HK-2 (cell line): ENCODE results near the gene MAGOHB.
"Not testable (repeated sequence)": the region's sequence is repeated elsewhere in the genome, so short reads cannot be mapped to it uniquely, and the experiment has no call there.

Experiments
- DNase-seq: peaks from one replicate; pipeline ENCODE4 v3.0.0-alpha.2; 2018; ENCODE audit not compliant: unreplicated experiment

MAGOHB gene

DNA sequence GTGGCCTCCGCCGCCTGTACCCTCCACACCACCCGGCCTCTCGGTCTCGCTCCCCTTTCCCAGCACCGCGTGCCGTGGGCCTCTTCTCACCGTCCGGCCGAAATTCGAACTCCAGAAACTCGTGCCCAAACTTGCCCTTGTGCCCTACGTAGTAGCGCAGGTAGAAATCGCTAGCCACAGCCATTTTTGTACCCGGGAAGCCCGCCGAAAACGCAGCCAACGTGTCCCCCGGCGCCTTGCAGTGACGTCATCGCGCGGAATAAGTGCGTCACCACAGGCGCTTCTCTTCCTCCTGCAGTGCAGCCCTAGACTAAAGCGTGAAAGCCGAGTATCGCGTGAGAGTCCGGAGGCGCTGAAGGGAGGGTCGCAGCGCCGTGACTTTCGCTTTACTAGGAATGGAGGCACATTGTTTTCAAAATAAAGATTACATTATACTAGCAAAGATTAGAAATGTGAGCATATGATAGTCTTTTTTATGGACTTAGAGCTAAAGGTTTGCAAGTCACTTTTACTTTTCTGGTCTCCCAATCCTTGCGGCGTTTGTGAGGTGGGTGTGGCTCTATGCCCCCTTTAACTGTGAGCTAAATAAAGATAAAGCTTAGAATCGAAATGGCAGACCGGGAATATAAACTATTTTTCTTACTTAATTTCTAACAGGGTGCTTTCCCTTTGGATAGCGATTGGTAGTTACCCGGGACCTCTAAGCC is at the start of gene MAGOHB:
MAGOHB (minus strand) TSS at position 261 of the 707 bp plus-strand sequence; CDS start at position 184, 77 bp downstream.
- DNase-seq, result peak; percentile 96

DNA sequence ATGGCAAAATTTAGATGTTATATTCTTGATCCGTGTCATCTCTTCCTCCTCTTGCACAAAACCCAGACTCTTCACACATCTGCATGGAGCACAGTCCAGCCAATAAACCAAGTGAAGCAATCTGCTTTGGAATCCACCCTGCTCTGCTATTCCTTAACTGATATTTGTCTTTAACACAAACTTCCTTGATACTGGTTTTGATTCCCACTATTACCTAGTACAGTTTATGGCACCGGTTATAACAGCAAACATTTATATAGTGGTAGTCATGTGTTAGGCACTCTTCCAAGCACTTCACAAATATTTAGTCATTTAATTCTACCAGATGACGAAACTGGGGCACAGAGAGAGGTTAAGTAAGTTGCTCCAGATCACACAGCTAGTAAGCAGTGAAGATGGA is 47.9 kb upstream of the MAGOHB start:
- DNase-seq, result no peak

DNA sequence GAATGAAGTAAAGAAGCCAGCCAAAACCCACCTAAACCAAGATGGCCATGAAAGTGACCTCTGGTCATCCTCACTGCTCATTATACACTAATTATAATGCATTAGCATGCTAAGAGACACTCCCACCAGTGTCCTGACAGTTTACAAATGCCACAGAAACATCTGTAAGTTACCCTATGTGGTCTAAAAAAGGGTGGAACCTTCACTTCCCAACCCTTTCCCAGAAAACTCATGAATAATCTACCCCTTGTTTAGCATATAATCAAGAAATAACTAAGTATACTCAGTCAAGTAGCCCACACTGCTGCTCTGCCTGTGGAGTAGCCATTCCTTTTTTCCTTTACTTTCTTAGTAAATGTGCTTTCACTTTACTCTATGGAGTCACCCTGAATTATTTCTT is 40.6 kb upstream of the MAGOHB start:
- no peak for DNase-seq

- no peak for DNase-seq
Observed at GRCh38 chr12:10652192-10652591, 38.8 kb upstream of the MAGOHB start.

GRCh38 chr12:10646576-10646975 is 33.2 kb upstream of the MAGOHB start:
- DNase-seq, result not testable (repeated sequence)

DNA sequence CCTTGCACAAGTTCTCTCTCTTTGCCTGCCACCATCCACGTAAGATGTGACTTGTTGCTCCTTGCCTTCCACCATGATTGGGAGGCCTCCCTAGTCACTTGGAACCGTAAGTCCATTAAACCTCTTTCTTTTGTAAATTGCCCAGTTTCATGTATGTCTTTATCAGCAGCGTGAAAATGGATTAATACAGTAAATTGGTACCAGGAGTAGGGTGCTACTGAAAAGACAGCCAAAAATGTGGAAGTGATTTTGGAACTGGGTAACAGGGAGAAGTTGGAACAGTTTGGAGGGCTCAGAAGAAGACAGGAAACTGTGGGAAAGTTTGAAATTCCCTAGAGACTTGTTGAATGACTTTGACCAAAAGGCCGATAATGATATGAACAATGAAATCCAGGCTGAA is 32.5 kb upstream of the MAGOHB start:
- DNase-seq, result no peak

DNA sequence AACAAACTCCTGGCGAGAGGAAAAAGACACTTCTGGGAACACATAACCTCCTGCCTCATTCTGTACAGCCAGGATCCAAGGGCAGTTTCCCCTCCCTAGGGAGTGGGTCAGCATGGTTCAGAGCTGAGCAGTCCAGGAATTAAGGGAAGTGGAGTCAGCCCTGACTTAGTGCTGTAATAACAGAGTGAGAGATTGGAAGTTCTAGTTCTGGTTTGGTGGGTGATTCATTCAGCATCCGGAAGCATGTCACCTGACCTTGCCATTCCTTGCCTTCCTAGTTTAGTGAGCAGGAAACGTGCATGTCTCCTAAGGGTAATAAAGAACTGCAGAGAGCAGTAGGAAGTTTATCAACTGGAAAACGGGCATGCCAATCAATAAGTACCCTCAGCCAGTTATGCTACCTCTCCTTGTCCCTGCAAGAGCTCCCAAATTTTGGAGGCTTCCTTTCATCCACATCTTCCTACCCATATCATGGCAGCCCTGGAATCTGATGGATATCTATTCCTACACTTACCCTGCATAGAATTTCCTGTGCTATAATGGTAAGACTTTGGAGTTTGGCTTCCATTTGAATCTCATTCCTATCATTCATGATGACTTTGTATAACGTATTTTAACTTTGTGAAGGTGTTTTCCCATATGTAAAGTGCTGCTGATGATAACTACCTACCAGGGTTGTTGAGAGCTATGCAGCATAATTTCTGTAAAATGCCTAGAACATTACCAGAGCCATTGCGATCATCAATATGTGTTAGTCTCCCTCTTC is 28.5 kb upstream of the MAGOHB start:
- no peak for DNase-seq

DNA sequence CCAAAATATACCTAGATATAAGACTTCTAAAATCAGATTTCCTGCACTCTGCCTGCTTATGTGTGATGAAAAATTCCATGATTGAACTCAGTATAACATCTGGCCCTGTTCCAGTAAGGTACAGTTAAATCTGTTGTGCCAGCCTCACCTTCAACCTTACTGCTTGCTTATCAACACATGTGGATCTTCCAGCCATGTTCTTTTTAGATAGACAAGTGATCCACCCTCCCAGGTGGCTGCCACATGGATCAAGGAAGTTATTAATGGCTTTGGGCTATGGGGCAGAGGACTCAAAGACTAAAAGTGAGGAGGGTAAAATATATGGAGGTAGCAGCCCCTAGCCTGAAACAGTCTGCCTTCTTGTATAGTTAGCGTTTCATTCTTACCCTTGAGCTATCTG is 25.3 kb upstream of the MAGOHB start:
- DNase-seq, result no peak

- no peak for DNase-seq
Observed at GRCh38 chr12:10636611-10637010, 23.2 kb upstream of the MAGOHB start.

DNA sequence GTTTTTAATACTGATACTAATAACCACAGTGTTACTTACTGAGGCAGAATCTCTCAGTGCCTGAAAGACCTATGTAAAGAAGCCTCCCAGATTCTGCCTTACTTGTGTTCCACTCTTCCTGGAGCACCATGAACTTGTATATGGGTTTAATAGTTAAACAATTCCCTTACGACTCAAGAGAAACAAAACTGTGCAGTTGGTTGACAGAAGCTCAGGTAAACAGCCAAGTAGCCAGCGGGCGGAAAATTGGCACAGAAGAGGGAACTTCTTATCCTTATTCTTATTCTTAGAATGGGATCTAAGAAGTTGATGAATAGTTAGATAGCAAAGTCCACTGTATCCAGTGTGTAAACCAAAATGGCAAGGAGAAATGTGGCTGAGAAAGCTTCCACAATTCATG is 22.7 kb upstream of the MAGOHB start:
- DNase-seq, result no peak

GRCh38 chr12:10635306-10635705 is 21.9 kb upstream of the MAGOHB start:
- DNase-seq, result no peak

DNA sequence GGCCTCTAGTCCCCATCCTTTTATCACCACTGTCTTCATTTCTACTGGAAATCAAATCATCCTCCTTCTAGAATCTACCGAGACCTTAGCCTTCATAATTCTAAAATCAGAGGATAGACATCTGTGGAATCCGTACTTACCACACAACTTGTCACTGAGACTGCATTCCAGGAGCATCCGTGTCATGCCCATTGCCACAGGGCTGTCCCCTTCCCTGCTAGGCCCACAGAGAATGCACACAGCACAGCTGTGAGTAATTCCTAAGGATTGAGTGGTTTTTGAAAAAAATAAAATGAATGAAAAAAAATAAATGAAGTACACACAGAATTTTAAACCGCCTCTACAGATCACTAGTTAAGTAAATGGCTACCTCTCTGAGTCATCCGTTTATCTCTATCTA is 21.0 kb upstream of the MAGOHB start:
- DNase-seq, result peak; percentile 76

GRCh38 chr12:10633541-10633940 is 20.1 kb upstream of the MAGOHB start:
- no peak for DNase-seq

DNA sequence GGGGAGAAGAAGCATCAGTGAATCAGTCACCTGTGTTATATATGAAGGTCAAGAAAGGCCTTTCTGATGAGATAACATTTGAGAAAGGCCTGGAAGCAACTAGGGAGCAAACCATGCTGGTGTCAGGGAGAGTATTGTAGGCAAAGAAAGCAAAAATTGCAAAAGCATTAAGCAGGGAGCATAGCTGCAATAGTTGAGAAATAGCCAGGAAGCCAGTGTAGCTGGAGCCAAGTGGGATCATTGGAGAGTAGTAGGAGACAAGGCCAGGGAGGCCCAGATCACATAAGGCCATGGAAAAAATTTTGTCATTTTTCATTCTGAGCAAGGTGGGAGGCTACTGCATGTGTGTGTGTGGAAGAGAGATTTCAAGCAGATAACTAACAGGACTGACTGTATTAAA is 18.8 kb upstream of the MAGOHB start:
- DNase-seq, result no peak

- no peak for DNase-seq
Observed at GRCh38 chr12:10624605-10625004, 11.2 kb upstream of the MAGOHB start.

DNA sequence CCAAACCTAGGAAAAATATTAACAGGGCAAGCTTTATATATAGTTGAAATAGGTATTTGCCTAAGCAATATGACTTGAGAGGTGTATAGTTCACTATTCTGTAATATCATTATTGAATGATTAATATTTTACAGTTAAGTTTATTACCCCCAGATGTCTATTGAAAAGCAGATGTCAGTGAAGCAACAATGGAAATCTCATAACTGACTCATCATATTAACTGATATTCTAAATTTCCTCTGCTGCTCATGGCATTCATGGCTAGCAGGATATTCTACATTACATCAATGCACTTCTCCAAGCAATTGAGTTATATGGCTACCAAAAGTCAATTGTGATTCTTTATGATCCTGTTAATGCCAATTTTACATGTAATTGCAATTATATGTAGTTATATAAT is 9.7 kb upstream of the MAGOHB start:
- no peak for DNase-seq

DNA sequence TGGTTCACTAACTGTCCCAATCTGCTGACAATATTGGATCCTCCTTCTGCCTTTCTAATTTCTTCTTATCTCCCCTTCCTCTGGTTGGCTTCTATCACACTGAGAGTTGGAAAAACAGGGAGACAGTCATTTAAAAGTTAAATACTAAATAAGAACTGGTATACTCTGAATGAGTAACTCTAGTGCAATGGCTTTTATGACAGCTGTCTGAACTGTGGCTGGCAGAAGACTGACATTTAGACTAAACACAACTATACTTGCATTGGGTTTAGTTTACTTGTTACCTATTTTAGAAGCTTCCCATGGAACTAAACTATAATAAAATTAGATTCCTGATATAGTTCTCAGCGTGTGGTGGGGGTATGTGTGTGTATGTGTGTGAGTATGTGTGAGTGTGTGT is 7.9 kb upstream of the MAGOHB start:
- DNase-seq, result no peak

GRCh38 chr12:10620078-10620779 is 6.8 kb upstream of the MAGOHB start:
- no peak for DNase-seq

DNA sequence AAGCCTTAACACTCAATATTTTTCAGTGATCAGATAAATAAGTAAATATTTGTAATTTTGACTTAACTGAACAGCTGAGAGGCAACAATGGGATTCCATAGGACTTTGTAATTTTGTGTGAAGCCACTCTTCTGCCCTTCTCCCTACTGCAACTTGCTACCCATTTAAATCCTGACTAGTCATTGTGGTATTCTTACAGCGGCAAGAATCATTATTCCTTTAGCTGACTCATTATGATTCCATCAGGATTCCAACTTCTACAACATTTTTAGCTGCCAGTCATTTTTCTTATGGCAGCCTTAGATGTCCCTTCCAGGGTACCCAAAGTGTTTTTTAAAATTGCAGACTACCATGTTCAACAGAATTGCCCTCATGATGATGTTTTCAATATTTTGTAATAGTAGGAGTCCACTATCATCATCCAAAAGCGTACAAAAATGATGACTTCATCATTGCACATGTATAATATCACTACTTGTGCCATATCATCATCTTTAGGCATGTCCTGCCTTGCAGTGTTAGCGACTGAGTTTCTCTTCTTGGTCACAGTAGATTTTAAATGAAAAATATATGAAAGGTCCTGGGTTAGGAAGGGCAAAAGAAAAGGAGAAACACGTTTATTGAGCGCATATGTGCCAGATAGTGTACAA is 5.1 kb upstream of the MAGOHB start:
- DNase-seq, result no peak

DNA sequence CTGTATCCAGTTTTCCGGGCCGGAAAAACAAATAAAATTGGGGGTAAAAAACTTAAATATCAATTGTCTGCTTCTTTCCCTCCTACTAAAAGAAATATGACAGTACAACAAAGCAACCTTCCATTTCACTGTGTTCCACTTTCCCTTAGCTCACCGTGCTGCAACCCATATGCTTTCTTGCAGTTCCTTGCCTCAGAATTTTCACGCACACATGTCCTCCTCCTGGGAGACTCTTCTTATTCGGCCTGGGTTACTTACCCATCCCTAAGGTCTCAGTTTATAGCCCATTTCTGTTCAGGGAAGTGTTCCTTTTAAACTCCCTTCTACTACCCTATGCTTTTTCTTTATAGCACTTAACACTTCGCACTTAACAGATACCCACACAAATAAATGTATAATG is 4.5 kb upstream of the MAGOHB start:
- no peak for DNase-seq

DNA sequence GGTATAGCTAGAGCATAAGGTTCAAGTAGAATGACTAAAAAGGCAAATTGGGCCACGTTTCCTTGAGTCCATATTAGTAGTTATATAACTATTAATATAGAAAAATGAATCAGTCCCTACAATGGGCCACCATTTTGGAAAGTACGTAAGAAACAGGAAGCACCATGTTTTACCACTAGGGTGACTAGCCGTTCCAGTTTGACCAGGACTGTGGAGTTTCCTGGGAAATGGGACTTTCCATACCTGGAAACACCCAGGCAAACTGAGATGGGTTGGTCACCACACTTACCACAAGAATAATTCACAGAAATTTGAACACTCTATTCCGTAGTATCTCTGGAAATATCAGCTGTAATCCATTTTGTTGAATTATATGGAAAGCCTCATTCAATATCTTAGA is 2.1 kb upstream of the MAGOHB start:
- no peak for DNase-seq

DNA sequence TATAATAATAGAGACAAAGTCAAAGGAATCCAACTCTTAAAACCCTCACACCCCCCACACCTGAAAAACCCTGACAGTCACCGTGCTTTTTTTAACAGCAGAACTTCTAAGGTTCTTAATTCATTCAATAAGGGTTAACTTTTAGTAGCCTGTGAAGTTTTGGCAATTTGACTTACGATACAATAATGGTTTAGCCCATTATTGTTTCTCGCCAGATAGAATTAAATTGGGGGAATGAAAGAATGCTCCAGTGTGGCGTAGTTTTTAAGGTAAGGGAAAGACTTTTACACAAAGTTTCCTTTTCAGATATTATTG is 604 bp upstream of the MAGOHB start:
- no peak for DNase-seq

- no peak for DNase-seq
Observed at GRCh38 chr12:10612984-10613348, 443 bp downstream of the MAGOHB start.
